Fibroblast of skin of left biceps (primary cell): Measurements from ENCODE around the gene ADGRL3.
"Not testable (repeated sequence)": the region's sequence is repeated elsewhere in the genome, so short reads cannot be mapped to it uniquely, and the experiment has no call there.

Source experiments
- DNase-seq, 2 experiments: peaks; one replicate each; pipeline ENCODE4 v3.0.0-alpha.2; 2013; ENCODE audit warnings: low read depth in 2 of 2

The ADGRL3 gene

GRCh38 chr4:61638591-61638990 is 438.5 kb downstream of the ADGRL3 start:
- DNase-seq: no peak

- DNase-seq: not testable (repeated sequence)
Measured at GRCh38 chr4:61646746-61647350, 446.7 kb downstream of the ADGRL3 start.

- no peak for DNase-seq
Measured at GRCh38 chr4:61648264-61648663, 448.1 kb downstream of the ADGRL3 start.

- DNase-seq: no peak
Measured at GRCh38 chr4:61657016-61657415, 456.9 kb downstream of the ADGRL3 start.

GRCh38 chr4:61661960-61662359 is 461.8 kb downstream of the ADGRL3 start:
- no peak for DNase-seq

GRCh38 chr4:61662362-61662761 is 462.2 kb downstream of the ADGRL3 start:
- DNase-seq: no peak

GRCh38 chr4:61663310-61663709 is 463.2 kb downstream of the ADGRL3 start:
- DNase-seq: no peak

- DNase-seq: no peak
Measured at GRCh38 chr4:61665649-61666048, 465.5 kb downstream of the ADGRL3 start.

GRCh38 chr4:61666244-61666643 is 466.1 kb downstream of the ADGRL3 start:
- DNase-seq: no peak

- DNase-seq: no peak
Measured at GRCh38 chr4:61671599-61671998, 471.5 kb downstream of the ADGRL3 start.

- DNase-seq: no peak
Measured at GRCh38 chr4:61675464-61675863, 475.3 kb downstream of the ADGRL3 start.

GRCh38 chr4:61678297-61678696 is 478.2 kb downstream of the ADGRL3 start:
- no peak for DNase-seq

- no peak for DNase-seq
Measured at GRCh38 chr4:61693520-61693919, 493.4 kb downstream of the ADGRL3 start.

- no peak for DNase-seq
Measured at GRCh38 chr4:61714387-61714911, 514.3 kb downstream of the ADGRL3 start.

GRCh38 chr4:61716426-61716825 is 516.3 kb downstream of the ADGRL3 start:
- no peak for DNase-seq

- no peak for DNase-seq
Measured at GRCh38 chr4:61723492-61723891, 523.4 kb downstream of the ADGRL3 start.

- no peak for DNase-seq
Measured at GRCh38 chr4:61727286-61727685, 527.2 kb downstream of the ADGRL3 start.

- no peak for DNase-seq
Measured at GRCh38 chr4:61734409-61734808, 534.3 kb downstream of the ADGRL3 start.

GRCh38 chr4:61739887-61740286 is 539.8 kb downstream of the ADGRL3 start:
- no peak for DNase-seq

- no peak for DNase-seq
Measured at GRCh38 chr4:61740886-61741285, 540.8 kb downstream of the ADGRL3 start.

- DNase-seq: no peak
Measured at GRCh38 chr4:61741327-61742096, 541.4 kb downstream of the ADGRL3 start.

GRCh38 chr4:61750810-61751209 is 550.7 kb downstream of the ADGRL3 start:
- no peak for DNase-seq

- DNase-seq: no peak
Measured at GRCh38 chr4:61752617-61753016, 552.5 kb downstream of the ADGRL3 start.
